ENCODE data around the gene MRGPRX3. TPM values are rescaled to one million over a fixed set of nuclear protein-coding genes. Genes with fewer than 3 reads are reported as not detected.

The MRGPRX3 gene
- total and polyA plus RNA-seq, 2 of the 8 experiments (the other 6 are each of a cell fraction or from before 2014, with no cell fraction given), result not detected

- ChIA-PET POLR2A (ENCODE audit: partially characterized antibody) (no interaction called here), CTCF (ENCODE audit: partially characterized antibody) (interaction anchor here (3.0 to 7.1 kb wide), 2 partner anchors 31 to 58 kb away, joined by 38 to 43 read pairs; no protein-coding TSS in a partner anchor)
- Histone ChIP-seq H3K18ac (ENCODE audit: extremely low read depth, low read length) (no peak overlapping the region), H3K9ac (replicated peaks in 1 of 4; ENCODE audit: extremely low read depth in 1 of 4, low read depth in 3 of 4, low read length in 3 of 4) (no peak overlapping the region), H2BK15ac (ENCODE audit: low read length) (no peak overlapping the region), H3K9me3 (ENCODE audit: insufficient read depth in 2 of 2, low read depth in 1 of 2, low read length in 1 of 2) (no peaks in the 10 kb centered on the region), H2AFZ (ENCODE audit: low read length) (no peak overlapping the region; the same call in 1 of the 2 replicates), H4K5ac (ENCODE audit: insufficient read length, low read depth, low read length) (no peak overlapping the region), H3K23ac (ENCODE audit: insufficient read length) (no peak overlapping the region), H2BK12ac (ENCODE audit: low read depth, low read length) (no peak overlapping the region), H3K14ac (ENCODE audit: insufficient read length) (no peak overlapping the region), H3K27me3 (replicated peaks in 1 of 4; ENCODE audit: control insufficient read depth in 3 of 4, extremely low read depth in 1 of 4, insufficient read depth in 3 of 4, low read length in 3 of 4) (no peaks in the 10 kb centered on the region), H3K4me1 (replicated peaks in 1 of 4; ENCODE audit: control insufficient read depth in 3 of 4, insufficient read depth in 4 of 4, low read length in 3 of 4) (no peaks in the 10 kb centered on the region), H3K23me2 (ENCODE audit: low read depth, low read length) (no peaks in the 10 kb centered on the region), H4K20me1 (replicated peaks in 1 of 2; ENCODE audit: control insufficient read depth in 1 of 2, insufficient read depth in 2 of 2, low read length in 2 of 2) (no peaks in the 10 kb centered on the region), H2BK5ac (ENCODE audit: low read depth, low read length) (no peak overlapping the region), H4K91ac (replicated peaks; ENCODE audit: insufficient read length, low read length) (no peak overlapping the region), H2BK120ac (replicated peaks; ENCODE audit: low read depth, low read length) (no peak overlapping the region), H3K4ac (replicated peaks; ENCODE audit: insufficient read length, low read depth, low read length) (no peak overlapping the region), H3K27ac (ENCODE audit: low read depth, low read length) (no peak overlapping the region; the same call in 1 of the 2 replicates), H3K56ac (replicated peaks; ENCODE audit: insufficient read length, low read depth, low read length) (no peak overlapping the region), H3K4me2 (ENCODE audit: insufficient read depth in 1 of 2, low read depth in 2 of 2, low read length in 2 of 2) (no peak overlapping the region), H2AK5ac (ENCODE audit: low read depth, low read length) (no peak overlapping the region), H4K8ac (ENCODE audit: extremely low read depth, insufficient read depth, low read length) (no peak overlapping the region), H3K36me3 (ENCODE audit: control insufficient read depth in 2 of 4, insufficient read depth in 4 of 4, low read length in 3 of 4) (no peaks in the 10 kb centered on the region), H3K79me1 (ENCODE audit: low read depth, low read length) (no peaks in the 10 kb centered on the region), H2BK20ac (ENCODE audit: low read length) (no peak overlapping the region), H3K4me3 (ENCODE audit: extremely low read depth in 1 of 4, insufficient read depth in 2 of 4, low read depth in 3 of 4, low read length in 4 of 4) (no peak overlapping the region), H3K79me2 (ENCODE audit: control insufficient read depth in 1 of 2, insufficient read depth in 2 of 2, low read length in 2 of 2) (no peaks in the 10 kb centered on the region)
- DNase-seq (ENCODE audit: low read depth in 1 of 2, low spot score in 2 of 2) (no peak), FAIRE-seq (no peak)
- TF ChIP-seq CEBPB (IDR thresholded peaks at IDR 0.05; ENCODE audit: low read depth, low read length) (no peak), TAF7 (optimal IDR thresholded peaks at IDR 0.05; ENCODE audit: borderline replicate concordance, low read depth, low read length) (no peak), ATF3 (IDR thresholded peaks at IDR 0.05; ENCODE audit: insufficient read depth, low read depth, low read length) (no peak), TEAD4 (IDR thresholded peaks at IDR 0.05; ENCODE audit: low read depth, low read length) (no peak), SP4 (IDR thresholded peaks at IDR 0.05; ENCODE audit: low read length) (no peak), SIN3A (conservative IDR thresholded peaks at IDR 0.05 in 1 of 2, IDR thresholded peaks at IDR 0.05 in 1 of 2; ENCODE audit: low read depth in 1 of 2, low read length in 2 of 2) (no peak)
- whole genome bisulfite sequencing, 2 experiments (ENCODE audit: extremely low coverage in 1 of 2, insufficient coverage in 1 of 2, insufficient read length in 1 of 2, insufficient replicate concordance in 2 of 2, low coverage in 1 of 2, low lambda C conversion rate in 2 of 2, missing lambda C conversion rate in 1 of 2), result 96% methylated on average over 28 of the region's 28 CpGs; no CpG with 5 or more reads in 1 of the 2 experiments
Observed at GRCh38 chr11:18173225-18173866, 41.0 kb downstream of the MRGPRX3 start.
